Endothelial cell of umbilical vein (primary cell): Measurements from ENCODE around the gene ICAM5. TPM values are rescaled to one million over a fixed set of nuclear protein-coding genes. Genes with fewer than 3 reads are reported as not detected.
A peak's percentile ranks its signal among the peaks of the same experiment; 100 is the strongest.

Source experiments
- BruUV-seq: library from RNA; stranded (reverse); fragments of 400-500 nt; replicated peaks from 2 replicates; lab custom pipeline; 2021; lab: Mats Ljungman, UMichigan
- CTCF ChIA-PET: fragments of 300-600, 350-600 bp; sonication (Branson Sonifier 250); formaldehyde crosslinking; loops from one replicate; lab custom pipeline; 2021; ENCODE audit warnings: antibody characterized with exemption, inconsistent platforms; lab: Charles Lee
- POLR2A ChIA-PET: fragments of 300-600, 350-600 bp; sonication (Branson Sonifier 250); formaldehyde crosslinking; loops from one replicate; lab custom pipeline; 2021; ENCODE audit warnings: antibody characterized with exemption, inconsistent platforms; lab: Charles Lee
- DNase-seq: peaks from one replicate; pipeline ENCODE4 v3.0.0-alpha.2; 2011; ENCODE audit warnings: low read depth, low spot score
- FAIRE-seq: peaks from 2 replicates; lab custom pipeline; 2011; peaks lifted over from hg19 to GRCh38; lab: Jason Lieb, UNC
- H2AFZ ChIP-seq: 2 replicates; pipeline ENCODE4 v1.6.0; 2012; ENCODE audit warnings: low read depth, low read length, control low read depth, inconsistent platforms
- H3K27ac ChIP-seq: 2 replicates; pipeline ENCODE4 v1.5.1; 2011; ENCODE audit warnings: low read depth, mild to moderate bottlenecking, control low read depth, low read length, moderate library complexity; ENCODE audit not compliant: insufficient read depth
- H3K27me3 ChIP-seq, 2 experiments: 2 replicates each; pipeline versions ENCODE4 v1.6.0 to v1.6.1; 2011; ENCODE audit warnings: low read length in 2 of 2, mixed read lengths in 1 of 2; ENCODE audit not compliant: control insufficient read depth in 2 of 2, insufficient read depth in 2 of 2
- H3K36me3 ChIP-seq, 2 experiments: 2 replicates in 1 of 2; 3 replicates in 1 of 2; pipeline ENCODE4 v1.5.1; 2011; ENCODE audit warnings: low read length in 2 of 2, mild to moderate bottlenecking in 1 of 2, moderate library complexity in 1 of 2; ENCODE audit not compliant: control insufficient read depth in 2 of 2, insufficient read depth in 2 of 2; ENCODE audit errors: extremely low read depth in 1 of 2
- H3K4me1 ChIP-seq: 3 replicates; pipeline ENCODE4 v1.5.1; 2011; ENCODE audit warnings: mild to moderate bottlenecking, low read length; ENCODE audit not compliant: control insufficient read depth, insufficient read depth; ENCODE audit errors: extremely low read depth
- H3K4me2 ChIP-seq: 2 replicates; pipeline ENCODE4 v1.6.1; 2011; ENCODE audit warnings: low read length, control low read depth, mixed read lengths; ENCODE audit not compliant: insufficient read depth
- H3K4me3 ChIP-seq, 3 experiments: fragments of 200-600 bp in 1 of 3; sonication (generic), shearing (Covaris generic) in 1 of 3; replicated peaks in 1 of 3; 2 replicates each; pipeline ENCODE4 v1.5.1; 2011 to 2016; ENCODE audit warnings: control low read depth in 3 of 3, low read length in 3 of 3, mild to moderate bottlenecking in 2 of 3, inconsistent platforms in 1 of 3, low read depth in 1 of 3, moderate library complexity in 1 of 3; ENCODE audit not compliant: insufficient read depth in 1 of 3
- H3K79me2 ChIP-seq: 2 replicates; pipeline ENCODE4 v1.6.0; 2012; ENCODE audit warnings: low read length, inconsistent platforms; ENCODE audit not compliant: control insufficient read depth, insufficient read depth
- H3K9ac ChIP-seq: replicated peaks from 2 replicates; pipeline ENCODE3; 2011; ENCODE audit warnings: low read length, control low read depth; ENCODE audit not compliant: insufficient read depth; ENCODE audit errors: extremely low read depth
- H3K9me1 ChIP-seq: replicated peaks from 3 replicates; pipeline ENCODE4 v1.6.0; 2011; ENCODE audit warnings: mild to moderate bottlenecking, low read length; ENCODE audit not compliant: control insufficient read depth, insufficient read depth; ENCODE audit errors: extremely low read depth
- H3K9me3 ChIP-seq: replicated peaks from 2 replicates; pipeline ENCODE4 v1.5.1; 2012; ENCODE audit warnings: low read length, inconsistent platforms; ENCODE audit not compliant: control insufficient read depth, insufficient read depth
- H4K20me1 ChIP-seq: replicated peaks from 2 replicates; pipeline ENCODE3; 2011; ENCODE audit warnings: mild to moderate bottlenecking, low read length; ENCODE audit not compliant: control insufficient read depth, insufficient read depth; ENCODE audit errors: extremely low read depth
- EZH2 ChIP-seq: IDR thresholded peaks from 2 replicates; pipeline ENCODE4 v1.6.1; 2012; ENCODE audit warnings: borderline replicate concordance, low read depth, mild to moderate bottlenecking, moderate library complexity, low read length, inconsistent platforms; ENCODE audit not compliant: severe bottlenecking
- FOS ChIP-seq: IDR thresholded peaks from 2 replicates; pipeline ENCODE4 v1.6.1; 2011; ENCODE audit warnings: mild to moderate bottlenecking, low read length, moderate library complexity, borderline replicate concordance; ENCODE audit not compliant: insufficient read depth
- JUN ChIP-seq: IDR thresholded peaks from 2 replicates; pipeline ENCODE4 v1.6.1; 2011; ENCODE audit warnings: borderline replicate concordance, low read depth; ENCODE audit not compliant: insufficient read length, insufficient read depth
- dilution Hi-C: fragments of 300-500 bp; cut with MboI; formaldehyde crosslinking; loops from one replicate; pipeline ENCODE4 v1.15.0; 2019; ENCODE audit warnings: low sequenced_read_pairs; ENCODE audit not compliant: extremely low pct_ligation_motif_present
- intact Hi-C: fragments of 100-400 bp; cut with micrococcal nuclease; formaldehyde crosslinking; loops from one replicate; pipeline ENCODE4 v1.10.0; 2022
- polyA plus RNA-seq, 4 experiments: library from polyadenylated mRNA; depleted of rRNA in 3 of 4; stranded (reverse) in 3 of 4; unstranded in 1 of 4; fragments of >200 nt; gene quantifications; 2 replicates each; pipeline versions ENCODE4 v1.2.1 to v1.2.3, GENCODE V29; 2011 to 2012; ENCODE audit warnings: missing spikeins in 1 of 4
- total RNA-seq: library from RNA; stranded (reverse); gene quantifications from 2 replicates; pipeline ENCODE4 v1.2.3, GENCODE V29; 2021
- TF ChIP-seq, protein P1 (sequence below), 2 donors: IDR thresholded peaks; 1 replicate in 1 of 2; 2 replicates in 1 of 2; pipeline ENCODE4 v1.5.1; 2011; ENCODE audit warnings: low read length in 2 of 2, mild to moderate bottlenecking in 2 of 2, moderate library complexity in 2 of 2, control low read depth in 1 of 2, inconsistent platforms in 1 of 2, low read depth in 1 of 2; ENCODE audit not compliant: insufficient read depth in 1 of 2; ENCODE audit errors: extremely low read depth in 1 of 2

Gene ICAM5
- total and polyA plus RNA-seq, 2 donors (not counting 3 experiments of a cell fraction or from before 2014, with no cell fraction given) = 0.10 to 0.40 TPM

DNA sequence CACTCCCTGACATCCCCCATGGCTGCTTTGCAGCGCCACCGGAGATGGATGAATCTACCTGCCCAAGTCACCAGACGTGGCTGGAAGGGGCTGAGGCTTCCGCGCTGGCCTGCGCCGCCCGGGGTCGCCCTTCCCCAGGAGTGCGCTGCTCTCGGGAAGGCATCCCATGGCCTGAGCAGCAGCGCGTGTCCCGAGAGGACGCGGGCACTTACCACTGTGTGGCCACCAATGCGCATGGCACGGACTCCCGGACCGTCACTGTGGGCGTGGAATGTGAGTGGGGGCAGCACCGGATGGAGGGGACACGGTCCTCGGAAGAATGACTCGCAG is 4.6 kb downstream of the ICAM5 start:
- FAIRE-seq = no peak
- dilution Hi-C loops = no loop called here
- POLR2A ChIA-PET = no interaction called here

GRCh38 chr19:10295305-10295846 is 5.6 kb downstream of the ICAM5 start:
- Histone ChIP-seq H3K36me3 (no peaks in the 10 kb centered on the region), H3K4me1 (peaks cover 14% of the 10 kb centered on the region), H3K9me3 (no peaks in the 10 kb centered on the region), H3K27ac (no peak overlapping the region), H3K4me2 (peak overlapping the region; percentile 6), H3K79me2 (no peaks in the 10 kb centered on the region), H3K9me1 (no peaks in the 10 kb centered on the region), H3K9ac (no peak overlapping the region), H2AFZ (no peak overlapping the region), H3K4me3 (peak overlapping the region in 1 of 3 experiments; percentile 20), H4K20me1 (no peaks in the 10 kb centered on the region), H3K27me3 (peaks cover 49 to 58% of the 10 kb centered on the region in 2 experiments)
- ChIA-PET POLR2A (no interaction called here), CTCF (interaction anchor here (1.2 kb wide), 2 partner anchors 25 to 37 kb away, joined by 3 to 4 read pairs; partner anchors contain the start of gene ICAM1)
- no TSS peak for BruUV-seq
- FAIRE-seq (no peak), DNase-seq (peak; percentile 35)
- dilution Hi-C loops = no loop called here
- TF ChIP-seq, protein P1, sequence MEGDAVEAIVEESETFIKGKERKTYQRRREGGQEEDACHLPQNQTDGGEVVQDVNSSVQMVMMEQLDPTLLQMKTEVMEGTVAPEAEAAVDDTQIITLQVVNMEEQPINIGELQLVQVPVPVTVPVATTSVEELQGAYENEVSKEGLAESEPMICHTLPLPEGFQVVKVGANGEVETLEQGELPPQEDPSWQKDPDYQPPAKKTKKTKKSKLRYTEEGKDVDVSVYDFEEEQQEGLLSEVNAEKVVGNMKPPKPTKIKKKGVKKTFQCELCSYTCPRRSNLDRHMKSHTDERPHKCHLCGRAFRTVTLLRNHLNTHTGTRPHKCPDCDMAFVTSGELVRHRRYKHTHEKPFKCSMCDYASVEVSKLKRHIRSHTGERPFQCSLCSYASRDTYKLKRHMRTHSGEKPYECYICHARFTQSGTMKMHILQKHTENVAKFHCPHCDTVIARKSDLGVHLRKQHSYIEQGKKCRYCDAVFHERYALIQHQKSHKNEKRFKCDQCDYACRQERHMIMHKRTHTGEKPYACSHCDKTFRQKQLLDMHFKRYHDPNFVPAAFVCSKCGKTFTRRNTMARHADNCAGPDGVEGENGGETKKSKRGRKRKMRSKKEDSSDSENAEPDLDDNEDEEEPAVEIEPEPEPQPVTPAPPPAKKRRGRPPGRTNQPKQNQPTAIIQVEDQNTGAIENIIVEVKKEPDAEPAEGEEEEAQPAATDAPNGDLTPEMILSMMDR (IDR thresholded peaks at IDR 0.05; ENCODE audit: extremely low read depth in 1 of 2, insufficient read depth in 1 of 2, low read depth in 1 of 2, low read length in 2 of 2) = peak; percentile 10 to 44
- TF ChIP-seq EZH2 = peak; percentile 48
- no peak for TF ChIP-seq JUN
- intact Hi-C loops = no loop called here

More for the DNA sequence above, 4.6 kb downstream of the ICAM5 start:
- no peaks in the 10 kb centered on the region for H3K79me2 ChIP-seq
- CTCF ChIA-PET = no interaction called here
- H2AFZ ChIP-seq = no peak overlapping the region
- no peak overlapping the region for H3K9ac ChIP-seq
- H3K9me3 ChIP-seq = no peaks in the 10 kb centered on the region
- no peak overlapping the region for H3K27ac ChIP-seq
- no peaks in the 10 kb centered on the region for H4K20me1 ChIP-seq
- no peak for DNase-seq
- TF ChIP-seq, protein P1 (IDR thresholded peaks at IDR 0.05; ENCODE audit: extremely low read depth in 1 of 2, insufficient read depth in 1 of 2, low read depth in 1 of 2, low read length in 2 of 2) = peak in 1 of 2 donors; percentile 14
- TF ChIP-seq FOS = no peak
- no peak overlapping the region for H3K4me2 ChIP-seq
- peaks cover 54 to 66% of the 10 kb centered on the region in 2 experiments for H3K27me3 ChIP-seq
- BruUV-seq = no TSS peak
- peaks cover 18% of the 10 kb centered on the region for H3K4me1 ChIP-seq
- H3K4me3 ChIP-seq = no peak overlapping the region
- intact Hi-C loops = no loop called here
- no peaks in the 10 kb centered on the region for H3K9me1 ChIP-seq
- H3K36me3 ChIP-seq = no peaks in the 10 kb centered on the region
